Measurements from ENCODE around the gene MAF. TPM values are rescaled to one million over a fixed set of nuclear protein-coding genes. Genes with fewer than 3 reads are reported as not detected.

The MAF gene
- total and polyA plus RNA-seq, 9 donors: 41.1 to 196 (median 75.2) TPM

- H3K4me1 ChIP-seq (ENCODE audit: insufficient read depth): peaks cover 4% of the 10 kb centered on the region
- H3K4me3 ChIP-seq: no peak overlapping the region
- no peak for TF ChIP-seq CTCF (IDR thresholded peaks at IDR 0.05)
- no peak for TF ChIP-seq POLR2A (IDR thresholded peaks at IDR 0.05)
- TF ChIP-seq EP300 (IDR thresholded peaks at IDR 0.05): no peak
- H3K36me3 ChIP-seq: no peaks in the 10 kb centered on the region
- WGBS, 3 donors: 63 to 79% (median 67%) methylated on average over 2 of the region's 2 CpGs
- H3K27ac ChIP-seq: peak overlapping the region in 1 of 2 donors; percentile 28
- DNase-seq: no peak
- intact Hi-C loops (cut with DNase I): loop anchor here (5.0 to 10.0 kb wide), 7 partner anchors 152 to 1488 kb away; no protein-coding TSS in a partner anchor
- no peaks in the 10 kb centered on the region for H3K9me3 ChIP-seq
- H3K27me3 ChIP-seq: no peaks in the 10 kb centered on the region
Observed at GRCh38 chr16:79603055-79603454, 2.5 kb upstream of the MAF start.

DNA sequence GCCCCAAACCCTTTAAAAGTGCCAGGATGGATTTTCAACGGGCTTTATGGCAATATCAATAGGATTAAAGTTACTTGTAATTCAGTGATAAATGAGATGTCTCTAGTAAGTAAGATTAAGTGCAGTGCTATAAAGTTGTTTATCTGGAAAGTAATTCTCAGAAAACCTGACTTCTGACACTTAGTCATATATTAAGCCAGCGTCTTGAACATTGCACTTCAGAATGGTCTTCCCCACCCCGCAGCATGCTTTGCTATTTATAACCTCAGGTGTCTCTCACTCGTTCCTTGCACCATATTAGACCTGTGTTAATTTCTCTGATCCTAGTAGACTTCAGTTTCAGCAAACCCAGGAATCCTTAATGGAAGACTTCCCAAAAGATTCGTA lies 2.1 kb upstream of the MAF start:
- DNase-seq: no peak
- Histone ChIP-seq H3K9me3 (no peaks in the 10 kb centered on the region), H3K4me1 (ENCODE audit: insufficient read depth) (peaks cover 4% of the 10 kb centered on the region), H3K36me3 (no peaks in the 10 kb centered on the region), H3K27me3 (no peaks in the 10 kb centered on the region), H3K27ac (peak overlapping the region in 1 of 2 donors; percentile 28), H3K4me3 (no peak overlapping the region)
- TF ChIP-seq POLR2A (IDR thresholded peaks at IDR 0.05) (no peak), CTCF (IDR thresholded peaks at IDR 0.05) (no peak), EP300 (IDR thresholded peaks at IDR 0.05) (no peak)
- WGBS, 3 donors: 34 to 40% (median 36%) methylated on average over 5 of the region's 5 CpGs
- intact Hi-C loops (cut with DNase I): loop anchor here (5.0 to 10.0 kb wide), 7 partner anchors 152 to 1488 kb away; no protein-coding TSS in a partner anchor

DNA sequence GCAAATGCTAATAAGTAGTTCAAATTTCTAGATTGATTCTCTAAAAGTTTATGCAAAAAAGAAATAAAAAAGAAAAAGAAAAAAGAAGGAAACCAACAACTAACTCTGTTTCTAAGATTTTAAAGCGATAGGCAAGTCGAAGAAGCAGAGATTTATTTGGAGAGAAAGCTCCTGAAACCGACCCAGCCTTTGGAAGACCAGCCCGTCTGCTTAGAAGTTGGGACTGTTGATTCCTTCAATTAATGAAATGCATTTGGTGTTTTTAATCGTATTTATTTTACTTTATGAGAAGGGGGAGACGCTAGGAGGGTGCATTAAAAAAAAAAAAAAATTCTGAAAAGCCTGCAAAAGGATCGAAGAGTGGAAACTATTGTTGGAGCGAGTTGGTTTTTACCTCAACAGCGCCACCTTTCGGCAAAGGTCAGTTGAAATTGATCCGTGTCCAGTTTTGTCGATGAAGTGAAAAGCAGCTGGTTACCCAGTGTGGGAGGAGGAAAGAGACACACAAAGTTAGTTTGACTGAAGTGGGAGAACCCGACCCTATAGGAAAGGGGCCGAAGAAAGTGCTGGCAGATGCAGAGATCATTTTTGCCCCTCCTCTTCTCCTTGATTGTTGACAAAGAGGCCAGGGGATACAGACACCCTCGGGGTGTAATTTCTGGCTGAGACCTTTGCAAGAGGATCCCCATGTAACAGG lies 1.5 kb upstream of the MAF start:
- 1 to 2% (median 1%) methylated on average over 15 of the region's 15 CpGs for WGBS, 3 donors
- H3K4me1 ChIP-seq (ENCODE audit: insufficient read depth): peaks cover under 1% of the 10 kb centered on the region
- H3K36me3 ChIP-seq: no peaks in the 10 kb centered on the region
- intact Hi-C loops (cut with DNase I): loop anchor here (5.0 to 10.0 kb wide), 7 partner anchors 153 to 1487 kb away; no protein-coding TSS in a partner anchor
- peak overlapping the region; percentile 93 for H3K4me3 ChIP-seq
- peak overlapping the region in 1 of 2 donors; percentile 95 for H3K27ac ChIP-seq
- TF ChIP-seq CTCF (IDR thresholded peaks at IDR 0.05) (peak; percentile 65 to 78 (median 71)), POLR2A (IDR thresholded peaks at IDR 0.05) (no peak)
- no peaks in the 10 kb centered on the region for H3K9me3 ChIP-seq
- peak; percentile 84 to 91 (median 89) for DNase-seq
- H3K27me3 ChIP-seq: no peaks in the 10 kb centered on the region

GRCh38 chr16:79601092-79601930 lies 774 bp upstream of the MAF start:
- H3K27me3 ChIP-seq: no peaks in the 10 kb centered on the region
- peak overlapping the region; percentile 93 for H3K4me3 ChIP-seq
- H3K36me3 ChIP-seq: no peaks in the 10 kb centered on the region
- H3K9me3 ChIP-seq: no peaks in the 10 kb centered on the region
- H3K4me1 ChIP-seq (ENCODE audit: insufficient read depth): no peaks in the 10 kb centered on the region
- TF ChIP-seq EP300 (IDR thresholded peaks at IDR 0.05): no peak
- TF ChIP-seq POLR2A (IDR thresholded peaks at IDR 0.05): no peak
- TF ChIP-seq CTCF (IDR thresholded peaks at IDR 0.05): no peak
- WGBS, 3 donors: 0% methylated on average over 50 to 51 of the region's 51 CpGs
- DNase-seq: peak; percentile 67 to 79 (median 68)
- peak overlapping the region; percentile 92 to 95 for H3K27ac ChIP-seq
- intact Hi-C loops (cut with DNase I): loop anchor here (5.0 to 10.0 kb wide), 7 partner anchors 153 to 1487 kb away; no protein-coding TSS in a partner anchor
